Skeletal muscle cell (primary cell): ENCODE results near the gene ITGB5.
"Not testable (repeated sequence)": the region's sequence is repeated elsewhere in the genome, so short reads cannot be mapped to it uniquely, and the experiment has no call there.

Source experiments
- DNase-seq: peaks from one replicate; pipeline ENCODE4 v3.0.0-alpha.2; 2010; ENCODE audit warnings: low read depth
- H3K4me3 ChIP-seq: 2 replicates; pipeline ENCODE4 v1.5.1; 2011; ENCODE audit warnings: low read depth, mild to moderate bottlenecking, control low read depth, low read length, moderate library complexity

ITGB5 gene

DNA sequence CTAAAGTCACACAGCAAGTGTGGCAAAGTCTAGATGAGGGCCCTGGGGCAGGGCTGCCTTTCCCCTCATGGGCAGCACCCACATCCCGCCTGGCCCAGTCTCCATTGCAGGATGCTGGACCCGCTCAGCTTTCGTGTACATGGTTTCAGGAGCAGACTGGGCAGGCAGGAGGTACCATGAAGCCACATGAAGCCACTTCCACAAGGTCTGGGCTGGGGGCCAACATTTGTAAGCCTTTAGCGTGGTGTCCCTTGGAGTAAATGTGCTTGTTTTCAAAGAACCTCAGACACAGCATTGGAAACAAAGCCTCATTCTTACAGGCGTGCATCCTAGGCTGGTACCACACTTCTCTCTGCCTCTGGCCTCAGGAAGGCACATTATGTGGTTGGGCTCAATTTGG is 122.4 kb downstream of the ITGB5 start:
- DNase-seq: no peak
- H3K4me3 ChIP-seq: no peak overlapping the region

DNA sequence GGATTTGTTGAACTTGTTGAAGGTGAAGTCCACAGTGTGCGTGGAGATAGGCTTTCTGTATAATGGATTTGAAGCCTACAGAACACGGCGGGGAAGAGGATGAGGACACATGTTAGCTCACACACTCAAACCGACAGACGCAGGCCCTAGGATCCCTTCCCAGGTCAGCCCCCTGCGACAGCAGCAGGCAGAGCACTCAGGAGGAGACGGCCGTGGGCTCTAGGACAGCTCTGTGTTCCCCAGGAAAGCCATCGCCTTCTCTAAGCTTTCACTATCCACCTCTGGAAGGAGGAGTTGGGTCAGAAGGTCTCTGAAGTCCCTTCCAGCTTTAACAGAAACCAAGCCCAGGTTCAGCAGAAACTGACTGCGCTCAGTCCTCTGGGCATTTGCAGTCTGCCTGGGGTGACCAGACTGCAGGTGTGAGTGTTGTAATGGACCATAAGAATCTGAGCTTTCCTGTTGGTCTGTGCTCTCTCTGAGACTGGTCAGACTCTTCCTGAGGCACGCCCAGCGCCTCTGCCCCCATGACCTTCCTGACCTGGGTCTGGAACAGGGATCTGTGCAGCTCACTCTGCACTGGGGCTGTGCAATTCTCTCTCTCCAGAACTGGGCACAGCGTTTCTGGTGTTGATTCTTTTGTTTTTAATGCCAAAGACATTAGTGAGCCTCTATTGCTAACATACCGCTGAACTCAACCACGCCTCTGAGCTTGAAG is 123.4 kb downstream of the ITGB5 start:
- DNase-seq: no peak
- H3K4me3 ChIP-seq: no peak overlapping the region

DNA sequence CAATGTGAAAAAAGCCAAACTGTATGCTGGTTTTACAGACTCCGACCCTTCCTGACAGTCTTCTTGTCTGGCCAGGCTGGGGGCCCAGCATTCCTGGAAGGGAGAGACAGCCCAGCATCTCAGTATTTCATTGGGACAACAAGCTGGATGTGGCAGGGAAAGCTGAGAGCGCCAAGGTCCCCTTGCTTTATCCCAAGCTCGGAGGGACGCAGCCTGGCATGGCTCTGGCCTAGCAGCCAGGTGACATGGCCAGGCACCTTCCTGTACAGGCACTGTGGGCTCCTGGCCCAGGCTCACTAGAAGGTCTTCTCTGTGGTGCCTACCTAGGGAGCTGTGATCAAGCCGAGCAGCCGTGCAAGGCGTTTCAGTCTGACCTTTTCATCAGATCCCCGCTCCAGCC is 124.0 kb downstream of the ITGB5 start:
- no peak overlapping the region for H3K4me3 ChIP-seq
- DNase-seq: no peak

DNA sequence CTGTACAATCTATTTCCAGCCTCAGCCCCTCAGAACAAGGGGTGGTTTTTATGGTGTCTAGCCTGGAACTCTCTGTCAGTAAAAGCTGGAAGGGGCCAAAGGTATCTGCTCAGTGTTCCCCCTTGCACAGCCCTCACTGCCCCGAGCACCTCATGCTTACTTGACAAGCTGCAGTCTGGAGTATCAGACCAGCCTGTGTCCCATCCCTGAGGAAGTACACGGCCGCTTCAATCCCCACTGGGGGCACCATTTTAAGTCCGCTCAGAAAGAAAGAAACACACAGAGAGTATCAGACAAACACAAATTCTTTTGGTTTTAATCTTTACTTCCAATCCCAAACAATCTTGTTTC is 124.5 kb downstream of the ITGB5 start:
- no peak overlapping the region for H3K4me3 ChIP-seq
- no peak for DNase-seq

DNA sequence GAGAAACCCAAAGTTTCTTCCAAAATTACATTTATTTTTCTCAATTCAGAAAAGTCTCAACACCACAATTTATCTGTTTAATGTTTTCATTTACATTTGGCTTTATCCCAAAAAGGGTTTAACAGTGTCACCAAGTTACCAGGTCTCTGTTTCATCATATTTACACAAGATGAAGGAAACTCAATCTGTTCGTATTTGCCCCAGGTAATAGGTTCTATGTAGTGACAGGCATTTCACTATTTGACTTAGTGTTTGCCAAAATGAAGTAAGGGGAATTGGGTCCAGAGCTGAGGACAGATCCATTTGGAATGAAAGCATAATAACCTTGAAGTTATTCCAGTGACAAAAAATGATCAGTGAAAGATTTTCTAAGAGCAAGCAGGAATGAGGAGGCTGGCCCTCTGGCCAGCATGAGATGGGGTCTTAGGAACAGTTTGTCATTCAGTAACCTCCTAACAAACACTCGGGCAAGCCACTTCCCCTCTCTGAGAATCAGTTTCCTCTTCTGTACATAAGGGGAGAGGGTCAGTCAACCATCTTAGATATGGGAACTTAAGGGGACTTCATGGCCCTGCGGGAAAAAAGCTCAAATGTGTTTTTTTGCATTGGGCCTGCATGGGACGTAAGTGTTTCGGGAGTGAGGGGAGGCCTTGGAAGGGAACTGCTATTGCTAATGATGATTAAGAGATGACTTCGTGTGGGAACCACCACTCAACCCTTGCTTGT is 125.1 kb downstream of the ITGB5 start:
- no peak overlapping the region for H3K4me3 ChIP-seq
- no peak for DNase-seq

DNA sequence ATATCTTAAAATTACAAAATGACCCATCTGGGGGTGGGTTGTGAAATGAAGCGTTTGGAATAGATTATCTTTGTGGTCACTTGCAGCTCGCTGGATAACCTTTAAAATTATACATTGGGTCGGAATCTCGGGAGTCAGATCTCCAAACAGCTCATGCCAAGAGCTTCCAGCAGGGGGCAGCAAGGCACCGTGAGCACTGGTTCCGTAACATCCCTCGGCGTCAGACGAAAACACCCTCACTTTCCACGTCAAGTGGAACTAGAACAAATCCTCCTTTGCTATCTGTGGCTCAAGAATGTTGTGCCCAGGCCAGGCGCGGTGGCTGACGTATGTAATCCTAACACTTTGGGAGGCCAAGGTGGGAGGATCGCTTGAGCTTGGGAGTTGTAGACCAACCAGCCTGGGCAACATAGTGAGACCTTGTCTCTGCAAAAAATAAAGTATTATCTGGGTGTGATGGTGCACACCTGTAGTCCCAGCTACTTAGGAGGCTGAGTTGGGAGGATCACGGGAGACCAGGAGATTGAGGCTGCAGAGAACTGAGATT is 125.8 kb downstream of the ITGB5 start:
- H3K4me3 ChIP-seq: no peak overlapping the region

DNA sequence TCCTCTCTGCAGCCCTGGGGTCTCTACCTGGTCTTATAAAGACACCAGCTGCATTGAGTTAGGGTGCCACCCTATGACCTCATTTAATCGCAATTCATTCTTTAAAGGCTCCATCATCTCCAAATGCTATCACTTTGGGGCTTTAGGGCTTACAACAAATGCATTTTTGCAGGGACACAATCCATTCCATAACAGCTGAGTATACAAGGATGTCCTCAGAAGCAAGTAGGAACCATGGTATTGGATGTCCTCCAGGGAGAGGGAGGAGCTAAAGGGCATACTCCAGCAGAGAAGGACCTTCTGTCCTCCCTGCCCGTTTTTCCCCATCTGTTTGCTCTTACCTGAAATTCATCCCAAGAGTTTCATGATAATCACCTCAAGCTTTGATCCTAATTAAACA is 126.6 kb downstream of the ITGB5 start:
- peak; percentile 56 for DNase-seq
- no peak overlapping the region for H3K4me3 ChIP-seq

More for the DNA sequence above, 125.8 kb downstream of the ITGB5 start:
- DNase-seq: peak; percentile 57

DNA sequence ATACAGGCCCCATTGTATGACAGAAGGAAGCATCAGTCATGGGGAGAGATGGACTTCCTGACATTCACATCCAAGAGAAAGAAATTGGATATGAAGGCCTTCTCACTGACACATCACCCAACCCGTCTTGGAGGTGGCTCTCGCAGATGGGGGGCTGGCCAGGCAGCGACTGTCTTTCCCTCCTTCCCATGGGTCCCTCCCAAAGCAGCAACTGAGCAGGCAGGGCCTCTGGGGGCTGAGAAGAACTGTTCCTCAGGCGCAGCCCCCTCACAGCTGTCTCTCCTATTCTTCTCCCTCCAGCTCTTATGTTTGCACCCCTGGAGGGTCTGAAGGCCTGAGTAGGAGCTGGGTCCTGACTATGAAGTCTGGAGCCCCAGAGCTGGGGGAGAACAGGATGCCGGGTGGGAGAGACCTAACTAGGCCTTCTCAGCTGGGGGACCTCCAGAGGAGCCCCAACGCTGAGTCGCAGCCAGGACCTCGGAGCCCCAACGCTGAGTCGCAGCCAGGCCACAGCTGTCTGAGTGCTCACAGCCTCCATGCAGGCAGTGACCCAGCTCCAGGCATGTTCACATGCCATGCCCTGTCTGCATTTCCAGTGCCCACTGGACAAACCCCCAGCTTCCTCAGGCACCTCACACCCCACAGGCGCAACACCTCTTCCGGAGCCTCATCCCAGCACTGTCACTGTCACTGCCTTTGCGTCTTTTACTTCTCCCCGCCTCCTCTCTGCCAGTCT is 127.3 kb downstream of the ITGB5 start:
- no peak overlapping the region for H3K4me3 ChIP-seq

DNA sequence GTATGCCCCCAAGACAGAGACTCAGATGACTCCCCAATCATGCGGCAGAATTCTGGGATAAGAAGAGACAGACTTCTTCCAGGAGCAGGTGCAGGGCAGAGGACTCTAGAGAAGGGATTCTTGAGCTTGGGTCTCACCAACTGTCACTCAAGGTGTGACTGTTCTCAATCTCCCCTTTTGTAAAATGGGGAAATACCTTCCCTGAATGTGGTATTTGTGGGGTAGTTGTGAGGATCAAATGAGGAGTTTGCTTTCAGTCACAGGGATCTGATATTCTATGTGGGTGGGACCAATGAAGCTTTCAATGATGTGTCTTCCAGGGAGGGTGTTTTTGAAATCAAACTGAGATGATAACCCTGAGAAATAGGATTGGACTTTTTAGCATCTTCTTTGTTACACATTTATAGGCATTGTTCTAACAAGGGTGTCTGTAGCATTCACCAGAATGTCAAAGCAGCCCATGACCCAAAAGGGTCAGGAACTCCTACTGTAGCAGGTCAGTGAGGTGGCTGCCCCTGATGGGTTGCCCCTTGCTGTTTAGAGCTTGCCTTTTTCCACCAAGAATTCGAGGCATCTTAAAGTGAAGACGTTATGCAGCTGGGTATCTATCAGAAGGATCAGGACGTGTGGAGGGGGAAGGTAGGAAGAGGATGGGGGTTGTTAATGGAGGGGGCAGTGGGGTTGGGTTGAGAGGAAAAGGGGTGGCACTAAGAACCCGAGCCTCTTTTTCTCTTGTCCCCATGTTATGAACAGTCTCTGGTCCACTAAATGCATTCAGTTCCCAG is 128.1 kb downstream of the ITGB5 start:
- no peak for DNase-seq
- no peak overlapping the region for H3K4me3 ChIP-seq

More for the DNA sequence above, 127.3 kb downstream of the ITGB5 start:
- DNase-seq: no peak

DNA sequence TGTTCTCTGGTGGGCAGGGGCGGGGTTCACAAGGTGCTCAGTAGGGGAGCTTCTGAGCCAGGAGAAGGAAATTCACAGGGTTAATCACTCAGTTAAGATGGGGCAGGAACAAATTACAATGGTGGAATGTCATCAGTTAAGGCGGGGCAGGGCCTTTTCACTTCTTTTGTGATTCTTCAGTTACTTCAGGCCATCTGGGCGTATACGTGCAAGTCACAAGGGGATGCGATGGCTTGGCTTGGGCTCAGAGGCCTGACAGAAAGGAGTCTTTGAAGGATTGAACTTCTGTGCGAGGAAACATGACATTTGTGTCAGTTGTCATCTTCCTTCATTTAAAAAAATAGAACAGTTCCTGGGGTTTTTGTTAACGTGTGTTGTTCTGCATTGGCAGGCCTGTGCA is 129.2 kb downstream of the ITGB5 start:
- not testable (repeated sequence) for DNase-seq, H3K4me3 ChIP-seq

DNA sequence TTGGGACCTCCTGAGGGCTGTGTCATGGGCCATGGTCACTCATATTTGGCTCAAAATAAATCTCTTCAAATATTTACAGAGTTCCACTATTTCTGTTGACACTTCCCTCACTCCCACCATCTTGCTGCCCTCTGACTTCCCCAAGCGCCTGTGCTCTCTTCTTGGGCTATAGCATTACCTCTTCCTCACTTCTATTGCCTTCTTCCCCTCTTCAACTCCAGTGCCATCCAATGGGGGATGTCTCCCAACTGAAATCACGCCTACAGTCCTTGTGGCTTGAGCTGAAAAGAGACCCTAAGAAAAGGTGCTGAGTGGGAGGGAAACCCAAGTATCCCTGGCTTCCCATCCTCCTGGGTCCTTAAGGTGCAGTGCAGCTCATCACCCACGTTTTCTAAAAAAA is 135.1 kb downstream of the ITGB5 start:
- no peak overlapping the region for H3K4me3 ChIP-seq

DNA sequence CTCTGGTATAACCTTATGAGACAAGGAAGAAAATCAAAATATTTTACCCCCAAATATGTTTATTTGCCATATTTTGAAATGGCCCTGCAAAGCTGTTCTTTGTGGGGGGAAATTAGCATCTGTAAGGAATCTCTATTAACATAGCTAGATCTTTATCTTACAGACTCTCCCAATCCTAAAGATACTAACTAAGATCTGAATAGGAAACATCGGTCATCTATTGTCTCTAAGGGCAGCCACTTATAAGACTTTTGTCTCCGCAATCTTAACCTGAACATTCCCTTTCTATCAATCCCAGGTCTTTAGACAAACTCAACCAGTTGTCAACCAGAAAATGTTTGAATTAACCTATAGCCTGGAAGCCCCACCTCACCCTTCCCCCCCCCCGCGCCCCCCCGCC is 135.7 kb downstream of the ITGB5 start:
- no peak for DNase-seq
- H3K4me3 ChIP-seq: no peak overlapping the region

More for the DNA sequence above, 135.1 kb downstream of the ITGB5 start:
- no peak for DNase-seq

DNA sequence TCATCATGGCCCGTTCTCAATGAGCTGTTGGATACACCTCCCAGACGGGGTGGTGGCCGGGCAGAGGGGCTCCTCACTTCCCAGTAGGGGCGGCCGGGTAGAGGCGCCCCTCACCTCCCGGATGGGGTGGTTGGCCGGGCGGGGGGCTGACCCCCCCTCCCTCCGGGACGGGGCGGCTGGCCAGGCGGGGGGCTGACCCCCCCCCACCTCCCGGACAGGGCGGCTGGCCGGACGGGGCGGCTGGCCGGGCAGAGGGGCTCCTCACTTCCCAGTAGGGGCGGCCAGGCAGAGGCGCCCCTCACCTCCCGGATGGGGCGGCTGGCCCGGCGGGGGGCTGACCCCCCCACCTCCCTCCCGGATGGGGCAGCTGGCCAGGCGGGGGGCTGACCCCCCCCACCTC is 137.3 kb downstream of the ITGB5 start:
- H3K4me3 ChIP-seq, DNase-seq: not testable (repeated sequence)

DNA sequence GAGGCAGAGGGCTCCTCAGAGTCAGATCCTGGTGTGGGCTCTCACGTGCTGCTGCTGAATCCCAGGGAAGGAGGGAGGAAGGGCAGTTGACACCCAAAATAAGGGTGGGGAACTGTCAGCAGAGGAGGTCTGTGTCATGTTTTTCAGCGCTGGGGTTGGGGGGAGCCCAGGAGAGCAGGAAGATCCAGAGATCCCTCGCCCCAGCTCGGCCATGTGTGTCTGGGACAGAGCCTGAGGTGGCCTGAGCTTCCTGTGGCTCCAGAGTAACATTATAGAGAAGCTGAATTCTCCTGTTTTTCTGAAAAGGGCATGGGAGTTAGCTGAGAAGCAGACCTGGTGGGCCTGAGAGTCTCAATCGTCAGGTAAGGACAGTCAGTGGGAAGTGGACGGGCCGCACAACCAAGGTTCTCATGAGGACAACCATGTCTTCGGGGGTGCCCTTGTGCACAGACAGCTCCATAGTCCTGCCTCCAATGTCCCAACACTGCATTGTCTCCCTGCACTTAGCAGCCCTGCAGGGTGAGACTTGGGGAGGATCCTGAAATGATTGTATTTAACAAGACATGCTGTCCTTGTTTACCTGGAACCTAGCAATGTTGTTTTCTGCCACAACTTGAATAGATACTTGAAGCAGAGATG is 138.5 kb downstream of the ITGB5 start:
- H3K4me3 ChIP-seq: no peak overlapping the region
- no peak for DNase-seq

DNA sequence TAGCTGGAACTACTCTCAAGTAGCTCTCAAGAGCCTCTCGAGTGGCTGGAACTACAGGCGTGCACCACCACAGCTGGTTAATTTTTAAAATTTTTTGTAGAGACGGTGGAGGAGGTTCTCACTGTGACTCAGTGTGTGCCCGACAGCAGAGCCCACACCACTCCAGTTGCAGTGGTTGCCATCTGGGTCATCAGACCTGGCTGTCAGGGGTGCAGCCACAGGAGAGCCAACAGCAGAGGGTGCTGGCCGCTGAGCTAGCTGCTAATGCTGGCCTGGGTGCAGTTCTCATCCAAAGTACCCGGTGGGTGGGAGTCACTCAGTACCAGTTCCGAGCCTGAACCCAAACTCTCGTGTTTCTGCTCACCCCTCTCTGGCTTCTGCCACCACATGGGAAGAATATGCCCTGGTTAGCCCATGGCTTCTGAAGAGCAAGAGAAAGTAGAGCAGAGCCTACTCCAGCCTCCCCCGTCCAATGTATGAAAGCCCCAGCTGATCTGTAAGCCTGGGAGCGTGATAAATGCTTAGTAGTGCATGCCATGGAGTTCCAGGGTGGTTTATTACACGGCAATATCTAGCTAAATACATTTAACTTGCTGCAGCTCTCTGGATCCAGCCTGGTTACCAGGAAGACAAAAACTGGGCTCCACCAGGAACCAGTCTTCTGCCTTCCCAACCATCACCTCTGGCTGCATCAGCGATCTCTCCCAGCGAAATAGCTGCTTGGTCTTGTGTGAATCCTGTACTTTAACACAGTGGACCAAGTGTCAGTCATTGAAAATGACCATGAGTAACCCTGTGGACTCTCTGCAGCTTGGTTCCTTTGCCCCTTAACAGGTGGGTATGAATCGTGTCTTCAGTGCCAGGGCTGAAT is 139.8 kb downstream of the ITGB5 start:
- no peak for DNase-seq
- H3K4me3 ChIP-seq: no peak overlapping the region

DNA sequence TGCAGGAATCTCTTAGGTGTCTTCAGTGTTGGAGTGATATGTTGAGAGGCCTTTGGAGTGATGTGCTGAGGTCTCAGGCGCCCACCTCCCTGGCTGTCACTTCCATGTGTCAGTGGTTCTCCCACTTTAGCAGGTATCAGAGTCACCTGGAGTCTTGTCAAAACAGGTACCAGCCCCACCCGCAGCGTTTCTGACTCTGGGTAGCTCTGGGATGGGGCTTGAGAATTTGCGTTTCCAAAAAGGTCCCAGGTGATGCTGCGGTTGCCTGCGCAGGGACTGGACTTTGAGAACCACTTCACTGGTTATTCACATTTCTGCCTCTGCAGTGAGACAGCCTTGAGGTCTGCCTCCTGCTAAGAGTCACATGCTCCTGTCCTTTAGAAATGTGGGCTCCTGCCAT is 141.4 kb downstream of the ITGB5 start:
- DNase-seq: no peak
- no peak overlapping the region for H3K4me3 ChIP-seq

DNA sequence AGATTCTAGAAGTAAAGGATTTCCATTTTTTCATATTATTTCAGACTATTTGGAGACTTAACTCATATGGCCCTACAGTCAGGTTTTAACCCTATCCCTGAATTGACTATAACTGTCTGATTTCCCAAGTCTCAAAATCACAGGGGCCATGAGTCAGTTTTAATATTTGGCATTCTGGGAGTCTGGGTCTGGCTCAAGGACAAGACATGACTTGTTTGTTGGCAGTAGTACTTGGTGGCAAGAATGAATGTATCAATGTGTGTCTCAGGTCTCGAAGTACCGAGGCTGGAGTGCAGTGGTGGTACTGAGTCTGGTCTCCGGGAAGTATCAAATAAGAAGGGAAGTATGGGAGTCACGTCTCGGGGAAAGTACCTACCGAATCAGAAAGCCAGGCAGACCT is 146.1 kb downstream of the ITGB5 start:
- no peak for DNase-seq
- H3K4me3 ChIP-seq: no peak overlapping the region

DNA sequence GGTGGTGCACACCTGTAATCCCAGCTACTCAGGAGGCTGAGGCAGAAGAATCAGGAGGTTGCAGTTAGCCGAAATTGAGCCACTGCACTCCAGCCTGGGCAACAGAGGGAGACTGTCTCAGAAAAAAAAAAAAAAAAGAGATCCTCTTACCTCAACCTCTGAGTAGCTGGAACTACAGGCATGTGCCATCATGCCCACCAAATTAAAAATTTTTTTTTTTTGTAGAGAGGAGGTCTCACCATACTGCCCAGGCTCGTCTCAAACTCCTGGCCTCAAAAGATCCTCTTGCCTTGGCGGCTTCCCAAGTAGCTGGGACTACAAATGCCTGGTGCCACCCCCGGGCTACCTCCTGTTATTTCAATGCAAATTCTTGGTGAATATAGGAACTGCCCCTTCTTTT is 155.4 kb downstream of the ITGB5 start:
- DNase-seq: no peak
- H3K4me3 ChIP-seq: no peak overlapping the region
